ENCODE data around the gene RNF169.
"Not testable (repeated sequence)": the region's sequence is repeated elsewhere in the genome, so short reads cannot be mapped to it uniquely, and the experiment has no call there.

RNF169 gene

DNA sequence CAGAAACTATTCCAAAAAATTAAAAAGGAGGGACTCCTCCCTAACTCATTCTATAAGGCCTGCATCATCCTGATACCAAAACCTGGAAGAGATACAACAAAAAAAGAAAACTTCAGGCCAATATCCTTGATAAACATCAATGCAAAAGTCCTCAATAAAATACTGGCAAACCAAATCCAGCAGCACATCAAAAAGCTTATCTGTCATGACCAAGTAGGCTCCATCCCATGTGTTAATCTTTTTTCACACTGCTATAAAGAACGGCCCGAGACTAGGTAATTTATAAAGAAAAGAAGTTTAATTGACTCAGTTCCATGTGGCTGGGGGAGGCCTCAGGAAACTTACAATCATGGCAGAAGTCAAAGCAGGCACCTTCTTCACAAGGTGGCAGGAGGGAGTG, 76.9 kb downstream of the RNF169 start:
- H3K27ac ChIP-seq (ENCODE audit: low read depth, low read length); H3K9ac ChIP-seq (ENCODE audit: low read length); H3K4me1 ChIP-seq (ENCODE audit: control insufficient read depth, insufficient read depth, low read length); H3K27me3 ChIP-seq (ENCODE audit: control insufficient read depth, insufficient read depth, low read length); H3K4me3 ChIP-seq (ENCODE audit: low read depth, low read length): not testable (repeated sequence)
- peaks cover 35% of the 10 kb centered on the region for H3K36me3 ChIP-seq (ENCODE audit: control insufficient read depth, insufficient read depth, low read length)
- H3K9me3 ChIP-seq (ENCODE audit: control insufficient read depth, insufficient read depth, low read depth, low read length) = peaks cover 48% of the 10 kb centered on the region

DNA sequence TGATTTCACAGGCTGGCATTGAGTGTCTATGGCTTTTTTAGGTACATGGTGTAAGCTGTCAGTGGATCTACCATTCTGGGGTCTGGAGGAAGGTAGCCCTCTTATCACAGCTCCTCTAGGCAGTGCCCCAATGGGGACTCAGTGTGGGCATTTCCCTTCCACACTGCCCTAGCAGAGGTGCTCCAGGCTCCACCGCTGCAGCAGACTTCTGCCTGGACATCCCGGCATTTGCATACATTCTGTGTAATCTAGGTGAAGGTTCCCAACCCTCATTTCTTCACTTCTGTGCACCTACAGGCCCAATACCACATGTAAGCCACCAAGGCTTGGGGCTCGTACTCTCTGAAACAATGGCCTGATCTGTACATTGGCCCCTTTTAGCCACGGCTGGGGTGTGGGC, 78.3 kb downstream of the RNF169 start:
- peaks cover 30% of the 10 kb centered on the region for H3K36me3 ChIP-seq (ENCODE audit: control insufficient read depth, insufficient read depth, low read length)

DNA sequence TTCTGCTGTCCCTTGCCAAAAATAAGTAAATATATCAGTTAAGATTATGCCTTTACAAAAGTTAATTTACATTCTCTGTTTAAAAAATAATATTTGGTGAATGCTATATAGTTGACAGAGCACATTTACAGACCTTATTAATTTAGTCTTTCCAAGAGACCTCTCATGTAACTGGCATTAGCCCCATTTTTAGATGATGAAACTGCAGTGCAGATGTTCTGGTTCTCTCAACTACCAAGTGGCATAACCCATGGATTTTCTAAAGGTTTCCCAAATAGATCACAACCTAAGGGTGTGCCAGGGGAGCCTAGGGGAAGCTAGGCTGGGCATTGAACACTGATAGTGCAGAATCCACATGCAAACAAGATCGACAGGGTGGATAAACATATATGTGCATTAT, 88.5 kb downstream of the RNF169 start:
- Histone ChIP-seq H3K4me3 (ENCODE audit: low read depth, low read length) (no peak overlapping the region), H3K9me3 (ENCODE audit: control insufficient read depth, insufficient read depth, low read depth, low read length) (no peaks in the 10 kb centered on the region), H3K36me3 (ENCODE audit: control insufficient read depth, insufficient read depth, low read length) (peaks cover 41% of the 10 kb centered on the region), H3K9ac (ENCODE audit: low read length) (no peak overlapping the region), H3K27ac (ENCODE audit: low read depth, low read length) (no peak overlapping the region), H3K27me3 (ENCODE audit: control insufficient read depth, insufficient read depth, low read length) (no peaks in the 10 kb centered on the region), H3K4me1 (ENCODE audit: control insufficient read depth, insufficient read depth, low read length) (no peaks in the 10 kb centered on the region)

More for the DNA sequence above, 78.3 kb downstream of the RNF169 start:
- H3K27ac ChIP-seq (ENCODE audit: low read depth, low read length) = no peak overlapping the region
- no peaks in the 10 kb centered on the region for H3K27me3 ChIP-seq (ENCODE audit: control insufficient read depth, insufficient read depth, low read length)
- peaks cover 48% of the 10 kb centered on the region for H3K9me3 ChIP-seq (ENCODE audit: control insufficient read depth, insufficient read depth, low read depth, low read length)
- no peaks in the 10 kb centered on the region for H3K4me1 ChIP-seq (ENCODE audit: control insufficient read depth, insufficient read depth, low read length)
- H3K4me3 ChIP-seq (ENCODE audit: low read depth, low read length) = no peak overlapping the region
- no peak overlapping the region for H3K9ac ChIP-seq (ENCODE audit: low read length)

DNA sequence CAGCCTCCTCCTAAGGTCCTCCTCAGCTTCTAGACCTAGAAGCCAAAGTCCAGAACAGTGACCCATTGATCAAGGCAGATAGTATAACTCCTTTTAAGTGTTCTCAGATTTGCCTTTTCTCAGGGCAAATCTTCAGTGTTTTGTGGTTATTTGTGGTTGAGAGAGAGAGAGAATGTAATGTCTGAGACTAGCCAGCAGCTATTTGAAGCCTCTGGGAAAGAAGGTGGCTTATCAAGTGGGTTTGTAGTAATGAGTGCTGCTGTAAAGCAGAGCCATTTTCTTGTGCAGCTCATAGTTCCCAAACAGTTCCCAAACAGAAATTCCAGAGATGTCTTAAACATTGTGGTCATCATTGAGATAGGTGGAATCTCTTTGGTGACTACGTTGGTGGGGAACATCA, 89.5 kb downstream of the RNF169 start:
- Histone ChIP-seq H3K9me3 (ENCODE audit: control insufficient read depth, insufficient read depth, low read depth, low read length) (no peaks in the 10 kb centered on the region), H3K4me3 (ENCODE audit: low read depth, low read length) (no peak overlapping the region), H3K36me3 (ENCODE audit: control insufficient read depth, insufficient read depth, low read length) (peaks cover 51% of the 10 kb centered on the region), H3K9ac (ENCODE audit: low read length) (no peak overlapping the region), H3K27me3 (ENCODE audit: control insufficient read depth, insufficient read depth, low read length) (no peaks in the 10 kb centered on the region), H3K27ac (ENCODE audit: low read depth, low read length) (no peak overlapping the region), H3K4me1 (ENCODE audit: control insufficient read depth, insufficient read depth, low read length) (no peaks in the 10 kb centered on the region)

- Histone ChIP-seq H3K4me3 (ENCODE audit: low read depth, low read length) (no peak overlapping the region), H3K27ac (ENCODE audit: low read depth, low read length) (no peak overlapping the region), H3K36me3 (ENCODE audit: control insufficient read depth, insufficient read depth, low read length) (peaks cover 61% of the 10 kb centered on the region), H3K9me3 (ENCODE audit: control insufficient read depth, insufficient read depth, low read depth, low read length) (no peaks in the 10 kb centered on the region), H3K9ac (ENCODE audit: low read length) (no peak overlapping the region), H3K4me1 (ENCODE audit: control insufficient read depth, insufficient read depth, low read length) (no peaks in the 10 kb centered on the region), H3K27me3 (ENCODE audit: control insufficient read depth, insufficient read depth, low read length) (no peaks in the 10 kb centered on the region)
Measured at GRCh38 chr11:74839446-74839845, 90.8 kb downstream of the RNF169 start.

DNA sequence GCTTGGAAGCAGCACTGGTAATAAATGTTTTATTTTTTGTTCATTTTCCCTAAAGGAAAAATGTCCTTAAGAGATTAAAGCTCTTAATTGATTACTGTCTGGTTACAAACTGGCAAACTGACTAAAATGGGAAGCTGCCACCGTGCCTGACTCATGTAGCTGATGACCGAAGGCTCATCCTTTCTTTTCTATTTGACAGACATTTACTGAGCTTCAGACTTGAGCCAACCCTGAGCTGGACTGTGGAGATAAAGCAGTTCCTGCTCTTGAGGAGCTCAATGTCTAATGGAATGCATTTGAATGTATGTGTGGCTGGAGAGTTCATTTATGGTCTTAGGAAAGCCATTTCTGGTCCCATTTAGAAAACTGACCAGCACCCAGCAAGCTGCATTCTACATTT, 91.3 kb downstream of the RNF169 start:
- Histone ChIP-seq H3K4me1 (ENCODE audit: control insufficient read depth, insufficient read depth, low read length) (no peaks in the 10 kb centered on the region), H3K27ac (ENCODE audit: low read depth, low read length) (no peak overlapping the region), H3K9me3 (ENCODE audit: control insufficient read depth, insufficient read depth, low read depth, low read length) (no peaks in the 10 kb centered on the region), H3K36me3 (ENCODE audit: control insufficient read depth, insufficient read depth, low read length) (peaks cover 57% of the 10 kb centered on the region), H3K4me3 (ENCODE audit: low read depth, low read length) (no peak overlapping the region), H3K27me3 (ENCODE audit: control insufficient read depth, insufficient read depth, low read length) (no peaks in the 10 kb centered on the region), H3K9ac (ENCODE audit: low read length) (no peak overlapping the region)

DNA sequence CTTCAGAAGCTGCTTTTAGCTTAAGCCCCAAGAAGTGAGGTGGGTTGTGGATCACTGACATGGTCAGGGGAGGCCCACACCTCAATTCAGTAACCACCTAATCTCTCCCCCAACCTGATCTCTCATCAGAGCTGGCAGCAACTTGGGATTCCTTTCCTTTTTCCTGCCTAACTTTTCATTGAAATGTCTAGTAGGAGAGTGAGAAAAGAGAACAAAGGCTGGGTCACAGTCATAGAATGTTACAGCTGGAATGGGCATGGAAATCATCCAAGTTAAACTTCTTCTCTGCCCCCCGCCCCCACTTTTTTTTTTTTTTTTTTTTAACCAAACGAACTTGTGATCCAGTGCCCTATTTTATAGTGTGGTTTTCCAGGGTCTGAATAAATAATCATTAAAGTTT, 91.8 kb downstream of the RNF169 start:
- H3K4me1 ChIP-seq (ENCODE audit: control insufficient read depth, insufficient read depth, low read length) = no peaks in the 10 kb centered on the region
- H3K36me3 ChIP-seq (ENCODE audit: control insufficient read depth, insufficient read depth, low read length) = peaks cover 54% of the 10 kb centered on the region
- no peak overlapping the region for H3K27ac ChIP-seq (ENCODE audit: low read depth, low read length)
- H3K9ac ChIP-seq (ENCODE audit: low read length) = no peak overlapping the region
- no peaks in the 10 kb centered on the region for H3K27me3 ChIP-seq (ENCODE audit: control insufficient read depth, insufficient read depth, low read length)
- no peak overlapping the region for H3K4me3 ChIP-seq (ENCODE audit: low read depth, low read length)
- no peaks in the 10 kb centered on the region for H3K9me3 ChIP-seq (ENCODE audit: control insufficient read depth, insufficient read depth, low read depth, low read length)

- Histone ChIP-seq H3K36me3 (ENCODE audit: control insufficient read depth, insufficient read depth, low read length) (peaks cover 47% of the 10 kb centered on the region), H3K9me3 (ENCODE audit: control insufficient read depth, insufficient read depth, low read depth, low read length) (no peaks in the 10 kb centered on the region), H3K4me3 (ENCODE audit: low read depth, low read length) (no peak overlapping the region), H3K4me1 (ENCODE audit: control insufficient read depth, insufficient read depth, low read length) (no peaks in the 10 kb centered on the region), H3K27ac (ENCODE audit: low read depth, low read length) (no peak overlapping the region), H3K9ac (ENCODE audit: low read length) (no peak overlapping the region), H3K27me3 (ENCODE audit: control insufficient read depth, insufficient read depth, low read length) (no peaks in the 10 kb centered on the region)
Measured at GRCh38 chr11:74842967-74843366, 94.3 kb downstream of the RNF169 start.

GRCh38 chr11:74844072-74844471, 95.4 kb downstream of the RNF169 start:
- H3K36me3 ChIP-seq (ENCODE audit: control insufficient read depth, insufficient read depth, low read length) = peaks cover 49% of the 10 kb centered on the region
- H3K27me3 ChIP-seq (ENCODE audit: control insufficient read depth, insufficient read depth, low read length) = no peaks in the 10 kb centered on the region
- H3K4me1 ChIP-seq (ENCODE audit: control insufficient read depth, insufficient read depth, low read length) = peaks cover 3% of the 10 kb centered on the region
- H3K4me3 ChIP-seq (ENCODE audit: low read depth, low read length) = no peak overlapping the region
- H3K9me3 ChIP-seq (ENCODE audit: control insufficient read depth, insufficient read depth, low read depth, low read length) = no peaks in the 10 kb centered on the region
- H3K9ac ChIP-seq (ENCODE audit: low read length) = no peak overlapping the region
- no peak overlapping the region for H3K27ac ChIP-seq (ENCODE audit: low read depth, low read length)

GRCh38 chr11:74844865-74845264, 96.2 kb downstream of the RNF169 start:
- Histone ChIP-seq H3K27ac (ENCODE audit: low read depth, low read length) (no peak overlapping the region), H3K36me3 (ENCODE audit: control insufficient read depth, insufficient read depth, low read length) (peaks cover 49% of the 10 kb centered on the region), H3K4me3 (ENCODE audit: low read depth, low read length) (no peak overlapping the region), H3K9ac (ENCODE audit: low read length) (no peak overlapping the region), H3K9me3 (ENCODE audit: control insufficient read depth, insufficient read depth, low read depth, low read length) (no peaks in the 10 kb centered on the region), H3K27me3 (ENCODE audit: control insufficient read depth, insufficient read depth, low read length) (no peaks in the 10 kb centered on the region), H3K4me1 (ENCODE audit: control insufficient read depth, insufficient read depth, low read length) (peaks cover 11% of the 10 kb centered on the region)

- H3K36me3 ChIP-seq (ENCODE audit: control insufficient read depth, insufficient read depth, low read length) = peaks cover 49% of the 10 kb centered on the region
Measured at GRCh38 chr11:74845978-74846517, 97.4 kb downstream of the RNF169 start.

DNA sequence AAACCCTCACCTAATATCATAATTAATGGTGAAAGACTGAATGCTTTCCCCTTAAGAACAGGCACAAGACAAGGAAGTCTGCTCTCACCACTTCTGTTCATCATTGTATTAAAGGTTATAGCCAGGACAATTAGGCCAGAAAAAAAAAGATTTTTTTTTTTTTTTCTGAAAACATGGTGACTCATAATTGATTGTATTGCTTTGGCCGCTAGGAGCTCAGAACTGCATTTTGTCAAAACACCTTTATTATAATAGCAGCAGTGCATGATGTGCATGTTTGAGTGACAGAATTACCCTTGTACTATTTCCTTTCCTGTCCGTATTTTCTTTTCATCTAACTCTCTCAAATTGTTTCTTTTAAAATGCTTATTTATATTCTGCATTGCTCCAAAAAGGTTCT, 98.1 kb downstream of the RNF169 start:
- H3K4me1 ChIP-seq (ENCODE audit: control insufficient read depth, insufficient read depth, low read length) = peaks cover 26% of the 10 kb centered on the region
- no peaks in the 10 kb centered on the region for H3K27me3 ChIP-seq (ENCODE audit: control insufficient read depth, insufficient read depth, low read length)
- H3K36me3 ChIP-seq (ENCODE audit: control insufficient read depth, insufficient read depth, low read length) = peaks cover 51% of the 10 kb centered on the region
- no peak overlapping the region for H3K4me3 ChIP-seq (ENCODE audit: low read depth, low read length)
- H3K27ac ChIP-seq (ENCODE audit: low read depth, low read length) = no peak overlapping the region
- no peak overlapping the region for H3K9ac ChIP-seq (ENCODE audit: low read length)
- no peaks in the 10 kb centered on the region for H3K9me3 ChIP-seq (ENCODE audit: control insufficient read depth, insufficient read depth, low read depth, low read length)

More at GRCh38 chr11:74845978-74846517, 97.4 kb downstream of the RNF169 start:
- Histone ChIP-seq H3K4me3 (ENCODE audit: low read depth, low read length) (no peak overlapping the region), H3K27ac (ENCODE audit: low read depth, low read length) (no peak overlapping the region), H3K9ac (ENCODE audit: low read length) (no peak overlapping the region), H3K9me3 (ENCODE audit: control insufficient read depth, insufficient read depth, low read depth, low read length) (no peaks in the 10 kb centered on the region), H3K27me3 (ENCODE audit: control insufficient read depth, insufficient read depth, low read length) (no peaks in the 10 kb centered on the region), H3K4me1 (ENCODE audit: control insufficient read depth, insufficient read depth, low read length) (peaks cover 23% of the 10 kb centered on the region)

Data from HUES6 (cell line).